ENCODE results near the gene DENR.
"Not testable (repeated sequence)": the region's sequence is repeated elsewhere in the genome, so short reads cannot be mapped to it uniquely, and the experiment has no call there.

DENR gene

GRCh38 chr12:122752464-122753318 lies at the start of gene DENR:
DENR (plus strand) TSS chr12:122752824; CDS start chr12:122753702, 878 bp downstream.
- DNase-seq, result peak; percentile 97 to 98

GRCh38 chr12:122702890-122703611 lies 49.6 kb upstream of the DENR start, which contains the start of gene HCAR2:
HCAR2 (minus strand) TSS chr12:122703357; CDS start chr12:122703283, 74 bp downstream.
- not testable (repeated sequence) for DNase-seq

GRCh38 chr12:122703841-122704240 lies 48.8 kb upstream of the DENR start:
- not testable (repeated sequence) for DNase-seq

GRCh38 chr12:122709287-122709686 lies 43.3 kb upstream of the DENR start:
- DNase-seq, result not testable (repeated sequence)

GRCh38 chr12:122710341-122710740 lies 42.3 kb upstream of the DENR start:
- DNase-seq, result not testable (repeated sequence)

GRCh38 chr12:122711266-122711665 lies 41.4 kb upstream of the DENR start:
- DNase-seq, result not testable (repeated sequence)

GRCh38 chr12:122713491-122714188 lies 39.0 kb upstream of the DENR start:
- DNase-seq, result not testable (repeated sequence)

- DNase-seq, result not testable (repeated sequence)
These were observed 37.4 kb upstream of the DENR start for GRCh38 chr12:122715211-122715610.

- DNase-seq, result not testable (repeated sequence)
These were observed 36.0 kb upstream of the DENR start, which contains the start of gene HCAR3 for GRCh38 chr12:122716658-122717057. HCAR3 (minus strand) TSS chr12:122716811; CDS start chr12:122716737, 74 bp downstream.

GRCh38 chr12:122721057-122721545 lies 31.5 kb upstream of the DENR start:
- DNase-seq, result no peak

- DNase-seq, result no peak
These were observed 30.2 kb upstream of the DENR start for GRCh38 chr12:122722387-122722786.

GRCh38 chr12:122724641-122725243 lies 27.9 kb upstream of the DENR start:
- no peak for DNase-seq

- DNase-seq, result no peak
These were observed 27.1 kb upstream of the DENR start for GRCh38 chr12:122725452-122726079.

- DNase-seq, result no peak
These were observed 26.5 kb upstream of the DENR start for GRCh38 chr12:122726080-122726558.

GRCh38 chr12:122729583-122730214 lies 22.9 kb upstream of the DENR start:
- peak in 1 of 2 experiments; percentile 25 for DNase-seq

- DNase-seq, result peak; percentile 54 to 69
These were observed 22.2 kb upstream of the DENR start, which contains the start of gene HCAR1 for GRCh38 chr12:122730215-122731014. HCAR1 (minus strand) TSS chr12:122730844; CDS start chr12:122730339, 505 bp downstream.

GRCh38 chr12:122732170-122732569 lies 20.5 kb upstream of the DENR start:
- DNase-seq, result no peak

- no peak for DNase-seq
These were observed 20.0 kb upstream of the DENR start for GRCh38 chr12:122732611-122733010.

GRCh38 chr12:122738571-122738970 lies 14.1 kb upstream of the DENR start:
- DNase-seq, result no peak

GRCh38 chr12:122740351-122740750 lies 12.3 kb upstream of the DENR start:
- DNase-seq, result no peak

Data from SHP77 (cell line).